GM18511 (cell line): Measurements from ENCODE around the gene RFWD3.

Experiments
- ATAC-seq: cut with Tn5 transposase; IDR thresholded peaks from one replicate; pipeline ENCODE4 v1.9.1; 2021; ENCODE audit warnings: mild to moderate bottlenecking, moderate library complexity; ENCODE audit not compliant: unreplicated experiment

Gene RFWD3

DNA sequence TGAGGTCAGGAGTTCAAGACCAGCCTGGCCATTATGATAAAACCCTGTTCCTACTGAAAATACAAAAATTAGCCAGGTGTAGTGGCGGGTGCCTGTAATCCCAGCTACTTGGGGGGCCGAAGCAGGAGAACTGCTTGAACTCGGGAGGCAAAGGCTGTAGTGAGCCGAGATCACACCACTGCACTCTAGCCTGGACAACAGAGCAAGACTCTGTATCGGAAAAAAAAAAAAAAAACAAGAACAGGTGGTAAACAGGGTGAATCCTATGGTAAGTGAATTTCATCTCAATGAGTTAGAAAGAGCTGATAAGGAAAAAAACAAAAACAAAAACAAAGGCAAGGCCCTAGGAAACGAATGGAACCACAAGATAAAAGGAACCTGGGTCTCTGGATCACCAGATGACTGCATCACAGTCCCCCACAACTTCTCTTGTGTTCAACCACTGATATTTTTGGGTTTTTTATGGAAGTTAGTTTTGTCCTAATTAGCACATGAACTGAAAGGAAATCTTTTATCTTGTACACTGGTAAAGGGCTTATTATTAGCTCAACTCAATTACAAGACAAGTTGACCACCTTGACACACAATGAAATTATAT lies 80.7 kb downstream of the RFWD3 start:
- ATAC-seq = no peak

DNA sequence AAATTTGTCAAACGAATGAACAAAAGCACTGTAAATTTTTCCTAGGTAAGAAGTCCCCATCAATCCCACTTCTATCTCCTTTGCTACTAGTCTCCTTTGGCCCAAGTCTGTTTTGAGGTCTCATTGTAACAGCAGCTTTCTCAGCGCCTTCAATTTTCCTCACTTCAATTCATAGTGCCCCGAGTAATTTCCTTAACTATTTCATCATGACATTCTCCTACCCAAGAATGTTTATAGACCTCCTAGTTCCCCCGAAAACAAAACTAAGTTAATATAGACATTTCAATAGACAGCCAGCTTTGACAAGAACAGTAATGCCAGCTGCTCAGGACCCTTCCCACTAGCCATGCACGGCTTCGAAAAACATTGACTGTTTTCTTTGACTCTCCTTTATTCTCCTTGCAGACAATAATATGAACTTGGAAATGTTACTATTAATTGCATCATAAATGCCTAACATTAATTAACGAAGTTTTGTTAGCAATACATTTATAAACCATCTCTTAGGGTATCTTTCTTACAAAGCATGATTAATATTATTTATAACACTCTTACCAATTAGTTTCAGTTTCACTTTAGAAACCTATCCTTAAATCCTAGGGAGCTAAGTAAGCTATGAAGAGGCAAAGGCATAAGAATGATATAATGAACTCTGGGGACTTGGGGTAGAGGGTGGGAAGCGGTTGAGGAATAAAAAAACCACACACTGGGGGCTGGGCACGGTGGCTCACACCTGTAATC lies 82.6 kb downstream of the RFWD3 start:
- ATAC-seq = no peak

- ATAC-seq = no peak
Measured at GRCh38 chr16:74582970-74583369, 83.7 kb downstream of the RFWD3 start.

GRCh38 chr16:74580833-74581232 lies 85.8 kb downstream of the RFWD3 start:
- peak; percentile 55 for ATAC-seq

- no peak for ATAC-seq
Measured at GRCh38 chr16:74578838-74579237, 87.8 kb downstream of the RFWD3 start.

DNA sequence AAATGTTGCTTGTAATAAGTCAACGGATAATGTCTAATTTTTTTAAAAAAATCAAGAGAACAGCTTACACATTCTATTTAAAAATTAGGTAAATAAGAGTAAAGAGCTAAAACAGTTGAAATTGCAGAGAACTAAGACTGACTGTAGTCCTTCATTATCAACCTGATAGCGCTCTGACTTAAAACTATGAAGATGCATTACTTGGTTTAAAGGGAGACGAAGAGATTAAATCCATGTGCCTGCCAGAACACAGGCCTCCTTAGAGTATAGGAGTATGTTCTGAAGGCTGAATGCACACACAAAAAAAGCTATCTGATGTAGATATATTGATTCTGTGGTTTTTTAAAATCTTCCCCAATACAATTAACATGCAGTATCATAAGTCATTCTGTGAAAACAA lies 88.2 kb downstream of the RFWD3 start:
- ATAC-seq = no peak

DNA sequence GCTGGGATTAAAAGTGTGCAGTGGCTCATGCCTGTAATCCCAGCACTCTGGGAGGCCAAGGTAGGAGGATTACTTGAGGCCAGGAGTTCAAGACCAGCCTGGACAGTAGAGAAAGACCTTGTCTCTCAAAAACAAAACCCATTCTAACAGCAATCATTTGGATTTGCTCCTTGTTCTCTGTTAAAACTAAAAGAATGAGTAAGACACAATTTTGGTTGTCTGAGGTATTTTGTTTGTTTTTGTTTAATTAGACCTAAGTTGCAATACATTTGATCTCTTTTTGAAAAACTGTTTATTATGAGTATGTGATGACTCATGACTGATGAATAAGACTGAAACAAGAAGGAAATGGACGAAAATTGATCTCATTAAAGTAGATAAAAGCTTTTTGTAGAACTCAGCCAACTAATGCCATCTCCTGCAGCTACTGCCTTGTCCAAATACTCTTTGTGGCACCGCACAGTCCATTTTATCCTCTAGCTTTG lies 88.8 kb downstream of the RFWD3 start:
- ATAC-seq = no peak

DNA sequence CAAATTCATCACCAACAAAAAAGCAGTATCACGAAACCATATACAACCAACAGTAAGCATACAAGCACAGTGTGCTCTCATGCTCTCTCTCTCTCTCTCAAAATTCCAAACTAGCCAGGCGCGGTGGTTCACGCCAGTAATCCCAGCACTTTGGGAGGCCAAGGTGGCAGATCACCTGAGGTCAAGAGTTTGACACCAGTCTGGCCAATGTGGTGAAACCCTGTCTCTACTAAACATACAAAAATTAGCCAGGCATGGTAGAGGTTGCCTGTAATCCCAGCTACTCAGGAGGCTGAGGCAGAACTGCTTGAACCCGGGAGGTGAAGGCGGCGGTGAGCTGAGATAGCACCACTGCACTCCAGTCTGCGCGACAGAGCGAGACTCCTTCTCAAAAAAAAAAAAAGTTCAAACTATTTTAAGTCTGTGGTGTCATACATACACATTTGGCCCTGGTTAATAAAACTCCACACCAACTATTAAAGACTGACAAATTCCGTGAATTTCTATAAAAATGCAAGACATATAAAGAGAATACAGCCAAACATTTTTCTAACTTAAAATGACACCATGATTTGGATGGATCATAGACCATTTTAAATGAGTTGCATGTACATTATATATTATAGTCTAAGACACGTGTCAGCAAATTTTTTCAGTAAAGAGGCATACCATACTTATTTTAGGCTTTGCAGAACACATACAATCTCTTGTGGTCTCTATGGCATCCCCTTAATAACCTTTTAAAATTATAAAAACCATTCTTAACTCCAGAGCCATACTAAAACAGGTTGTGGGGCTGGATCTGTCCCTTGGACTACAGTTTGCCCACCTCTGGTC lies 90.7 kb downstream of the RFWD3 start:
- ATAC-seq = no peak

DNA sequence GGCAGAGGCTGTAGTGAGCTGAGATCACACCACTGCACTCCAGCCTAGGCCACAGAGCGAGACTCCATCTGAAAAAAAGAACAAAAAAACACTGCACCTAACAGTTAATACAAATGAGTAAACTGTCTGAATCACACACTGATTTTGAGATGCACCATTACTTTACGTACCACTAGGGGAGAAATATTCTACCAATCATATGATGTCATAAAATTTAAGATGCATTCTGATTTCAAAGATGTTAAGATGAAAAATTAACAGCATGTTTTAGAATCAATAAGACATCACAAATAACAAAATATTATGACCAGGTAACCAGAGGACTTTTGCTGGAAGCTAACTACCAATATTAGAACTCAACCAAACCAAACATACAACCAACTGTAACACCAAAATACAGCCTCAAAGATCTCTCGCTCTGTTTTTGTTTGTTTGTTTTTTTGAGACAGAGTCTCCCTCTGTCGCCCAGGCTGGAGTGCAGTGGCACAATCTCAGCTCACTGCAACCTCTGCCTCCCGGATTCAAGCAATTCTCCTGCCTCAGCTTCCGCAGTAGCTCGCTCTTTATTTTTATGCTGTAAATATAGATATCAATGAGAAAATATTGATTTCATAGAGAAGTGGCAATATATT lies 91.4 kb downstream of the RFWD3 start:
- ATAC-seq = no peak

DNA sequence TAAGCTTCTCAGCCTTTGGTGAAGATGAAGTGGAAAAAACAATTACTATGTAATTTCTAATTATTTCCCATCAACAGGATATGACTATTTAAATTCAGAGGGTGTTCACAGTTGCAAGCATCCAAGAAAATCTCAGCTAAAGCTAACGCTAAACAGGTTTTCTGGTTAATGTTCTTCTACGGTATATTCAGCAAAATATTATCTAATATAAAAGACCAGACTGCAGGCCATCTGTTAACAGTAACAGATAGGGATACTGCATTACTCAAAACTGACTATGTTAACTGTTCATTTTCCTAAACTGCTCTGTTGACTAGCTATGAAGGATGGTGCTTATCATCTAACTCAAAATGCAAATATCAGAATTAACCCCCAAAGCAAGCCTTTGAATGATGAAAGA lies 92.5 kb downstream of the RFWD3 start:
- ATAC-seq = no peak

DNA sequence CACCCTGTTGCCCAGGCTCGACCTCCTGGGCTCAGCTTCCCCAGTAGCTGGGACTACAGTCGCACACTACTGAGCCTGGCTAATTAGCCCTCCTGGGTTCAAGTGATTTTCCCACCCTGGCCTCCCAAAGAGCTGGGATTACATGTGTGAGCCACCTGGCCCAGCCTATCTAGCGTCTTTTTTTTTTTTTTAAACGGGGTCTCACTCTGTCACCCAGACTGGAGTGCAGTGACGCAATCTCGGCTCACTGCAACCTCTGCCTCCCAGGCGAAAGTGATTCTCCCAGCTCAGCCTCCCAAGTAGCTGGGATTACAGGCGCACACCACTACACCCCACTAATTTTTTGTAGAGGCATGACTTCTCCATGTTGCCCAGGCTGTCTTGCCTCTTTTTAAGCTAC lies 93.1 kb downstream of the RFWD3 start:
- no peak for ATAC-seq
